Natural killer cell (primary cell): ENCODE measurements around the gene GNAI3. TPM values are rescaled to one million over a fixed set of nuclear protein-coding genes. Genes with fewer than 3 reads are reported as not detected.
A peak's percentile ranks its signal among the peaks of the same experiment; 100 is the strongest.

ENCODE experiments used
- ATAC-seq, 3 donors: fragments of 150-1000 bp in 2 of 3; fragments of 200-7000 bp in 1 of 3; cut with Tn5 transposase; 1 replicate in 1 of 3; 2 replicates in 2 of 3; pipeline ENCODE4 v1.10.0; 2021; ENCODE audit warnings: mild to moderate bottlenecking in 2 of 3, moderate library complexity in 2 of 3
- DNase-seq, 2 donors: peaks; one replicate each; pipeline versions ENCODE4 v3.0.0 to v3.0.0-alpha.2; 2013 to 2021; ENCODE audit warnings: mixed read lengths in 1 of 2
- H3K27ac ChIP-seq: one replicate; pipeline ENCODE4 v1.5.1; 2013; ENCODE audit warnings: mild to moderate bottlenecking, low read length
- H3K27me3 ChIP-seq: one replicate; pipeline ENCODE4 v1.6.1; 2013; ENCODE audit warnings: low read length; ENCODE audit not compliant: control insufficient read depth, insufficient read depth
- H3K36me3 ChIP-seq: one replicate; pipeline ENCODE4 v1.6.1; 2013; ENCODE audit warnings: low read length; ENCODE audit not compliant: control insufficient read depth, insufficient read depth
- H3K4me1 ChIP-seq: one replicate; pipeline ENCODE4 v1.6.1; 2013; ENCODE audit warnings: low read length; ENCODE audit not compliant: control insufficient read depth, insufficient read depth
- H3K4me3 ChIP-seq: one replicate; pipeline ENCODE4 v1.5.1; 2013; ENCODE audit warnings: low read length
- H3K9me3 ChIP-seq: one replicate; pipeline ENCODE4 v1.6.1; 2013; ENCODE audit warnings: low read length; ENCODE audit not compliant: control insufficient read depth, insufficient read depth
- H3K27ac Mint-ChIP-seq, 2 donors: one replicate each; pipeline ENCODE4 v1.8.0; 2022; ENCODE audit warnings: mild to moderate bottlenecking in 2 of 2, mixed read lengths in 2 of 2, moderate library complexity in 1 of 2
- H3K27me3 Mint-ChIP-seq, 2 donors: one replicate each; pipeline ENCODE4 v1.8.0; 2022; ENCODE audit warnings: low read depth in 2 of 2, mixed read lengths in 2 of 2
- H3K36me3 Mint-ChIP-seq: one replicate; pipeline ENCODE4 v1.8.0; 2022; ENCODE audit warnings: mixed read lengths
- H3K4me1 Mint-ChIP-seq, 2 donors: one replicate each; pipeline ENCODE4 v1.8.0; 2022; ENCODE audit warnings: mixed read lengths in 2 of 2
- H3K4me3 Mint-ChIP-seq: one replicate; pipeline ENCODE4 v1.8.0; 2022; ENCODE audit warnings: mild to moderate bottlenecking, moderate library complexity, mixed read lengths
- H3K9me3 Mint-ChIP-seq, 2 donors: one replicate each; pipeline ENCODE4 v1.8.0; 2022; ENCODE audit warnings: mixed read lengths in 2 of 2
- WGBS: methylation state at CpG from one replicate; pipeline ENCODE4 v1.1.7; 2013; ENCODE audit warnings: missing lambda C conversion rate; ENCODE audit not compliant: insufficient coverage; 5-methylcytosine and 5-hydroxymethylcytosine counted together
- intact Hi-C: fragments of 100-400 bp; cut with micrococcal nuclease; formaldehyde crosslinking; loops from one replicate; pipeline ENCODE4 v1.14.2; 2022
- total RNA-seq, 4 donors: library from RNA; stranded (reverse); fragments of 120-200 nt in 1 of 4; gene quantifications; one replicate each; pipeline versions ENCODE4 v1.2.3 to v1.2.4, GENCODE V29; 2013 to 2022
- TF ChIP-seq, protein P1 (sequence below): fragments of 200-600 bp; IDR thresholded peaks from one replicate; pipeline ENCODE4 v1.8.0; 2022; ENCODE audit warnings: antibody characterized with exemption

GNAI3 gene
- total RNA-seq, 3 donors from 2014 or later (not counting 1 experiment from before 2014, with no cell fraction given), result 6.1 to 7.6 (median 6.9) TPM

DNA sequence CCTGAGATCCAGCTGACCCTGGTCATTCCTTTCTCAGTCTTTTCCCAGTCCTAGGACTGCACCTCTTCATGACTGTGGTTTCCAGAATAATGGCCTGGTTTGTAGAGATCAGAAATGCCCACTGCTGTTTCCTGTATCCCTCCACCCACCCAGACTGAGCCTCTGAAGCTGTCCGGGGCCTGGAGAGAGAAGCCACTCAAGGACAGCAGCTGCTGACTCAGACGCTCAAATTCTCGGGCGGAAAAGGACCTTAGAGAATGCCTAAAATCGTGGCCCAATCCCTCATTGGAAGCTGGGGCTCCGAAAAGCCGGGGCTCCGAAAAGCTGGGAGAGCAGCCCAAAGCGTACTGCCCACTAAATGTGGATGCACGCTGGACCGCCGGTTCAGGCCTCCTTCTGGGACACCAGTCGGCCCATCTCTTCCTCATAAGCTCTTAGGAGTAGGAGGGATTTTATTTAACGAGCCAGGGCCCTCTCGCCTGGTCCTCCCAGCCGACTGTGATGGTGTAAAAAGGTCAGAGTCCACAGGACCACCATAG lies 16.5 kb upstream of the GNAI3 start:
- H3K27me3 Mint-ChIP-seq, result peaks cover 0 to 4% of the 10 kb centered on the region in 2 donors
- no peak for DNase-seq
- H3K36me3 Mint-ChIP-seq, result no peaks in the 10 kb centered on the region
- Histone ChIP-seq H3K27me3 (no peaks in the 10 kb centered on the region), H3K9me3 (no peaks in the 10 kb centered on the region), H3K4me1 (peaks cover 14% of the 10 kb centered on the region), H3K27ac (no peak overlapping the region), H3K4me3 (no peak overlapping the region), H3K36me3 (no peaks in the 10 kb centered on the region)
- intact Hi-C loops, result loop anchor here (1.0 to 5.0 kb wide), 7 partner anchors 38 to 705 kb away; partner anchors contain the start of gene CYB561D1
- no peaks in the 10 kb centered on the region for H3K9me3 Mint-ChIP-seq
- H3K4me3 Mint-ChIP-seq, result no peak overlapping the region
- ATAC-seq, result no peak
- peaks cover 7 to 16% of the 10 kb centered on the region in 2 donors for H3K4me1 Mint-ChIP-seq
- TF ChIP-seq, protein P1, sequence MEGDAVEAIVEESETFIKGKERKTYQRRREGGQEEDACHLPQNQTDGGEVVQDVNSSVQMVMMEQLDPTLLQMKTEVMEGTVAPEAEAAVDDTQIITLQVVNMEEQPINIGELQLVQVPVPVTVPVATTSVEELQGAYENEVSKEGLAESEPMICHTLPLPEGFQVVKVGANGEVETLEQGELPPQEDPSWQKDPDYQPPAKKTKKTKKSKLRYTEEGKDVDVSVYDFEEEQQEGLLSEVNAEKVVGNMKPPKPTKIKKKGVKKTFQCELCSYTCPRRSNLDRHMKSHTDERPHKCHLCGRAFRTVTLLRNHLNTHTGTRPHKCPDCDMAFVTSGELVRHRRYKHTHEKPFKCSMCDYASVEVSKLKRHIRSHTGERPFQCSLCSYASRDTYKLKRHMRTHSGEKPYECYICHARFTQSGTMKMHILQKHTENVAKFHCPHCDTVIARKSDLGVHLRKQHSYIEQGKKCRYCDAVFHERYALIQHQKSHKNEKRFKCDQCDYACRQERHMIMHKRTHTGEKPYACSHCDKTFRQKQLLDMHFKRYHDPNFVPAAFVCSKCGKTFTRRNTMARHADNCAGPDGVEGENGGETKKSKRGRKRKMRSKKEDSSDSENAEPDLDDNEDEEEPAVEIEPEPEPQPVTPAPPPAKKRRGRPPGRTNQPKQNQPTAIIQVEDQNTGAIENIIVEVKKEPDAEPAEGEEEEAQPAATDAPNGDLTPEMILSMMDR, result no peak
- WGBS, result 69% methylated on average over 16 of the region's 16 CpGs
- H3K27ac Mint-ChIP-seq, result peak overlapping the region in 1 of 2 donors; percentile 91

GRCh38 chr1:109532365-109533136 lies 15.9 kb upstream of the GNAI3 start:
- H3K4me1 Mint-ChIP-seq, result peaks cover 7 to 16% of the 10 kb centered on the region in 2 donors
- H3K9me3 ChIP-seq, result no peaks in the 10 kb centered on the region
- WGBS, result 13% methylated on average over 12 of the region's 12 CpGs
- H3K4me1 ChIP-seq, result peaks cover 14% of the 10 kb centered on the region
- ATAC-seq (peak; percentile 90 to 92 (median 91)), DNase-seq (peak; percentile 86 to 94)
- H3K27ac Mint-ChIP-seq, result peak overlapping the region; percentile 80 to 91
- H3K4me3 ChIP-seq, result peak overlapping the region; percentile 34
- H3K27me3 ChIP-seq, result no peaks in the 10 kb centered on the region
- peak overlapping the region; percentile 85 for H3K4me3 Mint-ChIP-seq
- TF ChIP-seq, protein P1, result peak; percentile 80
- peak overlapping the region; percentile 70 for H3K27ac ChIP-seq
- intact Hi-C loops, result loop anchor here (1.0 to 5.0 kb wide), 7 partner anchors 38 to 705 kb away; partner anchors contain the start of gene CYB561D1
- H3K36me3 ChIP-seq, result no peaks in the 10 kb centered on the region
- H3K9me3 Mint-ChIP-seq, result no peaks in the 10 kb centered on the region
- H3K36me3 Mint-ChIP-seq, result no peaks in the 10 kb centered on the region
- H3K27me3 Mint-ChIP-seq, result peaks cover 0 to 4% of the 10 kb centered on the region in 2 donors

- Histone ChIP-seq H3K27me3 (no peaks in the 10 kb centered on the region), H3K27ac (no peak overlapping the region), H3K9me3 (no peaks in the 10 kb centered on the region), H3K36me3 (no peaks in the 10 kb centered on the region), H3K4me1 (peaks cover 14% of the 10 kb centered on the region), H3K4me3 (no peak overlapping the region)
- no peaks in the 10 kb centered on the region for H3K9me3 Mint-ChIP-seq
- intact Hi-C loops, result loop anchor here (5.0 kb wide), 1 partner anchor 707 kb away; no protein-coding TSS in a partner anchor
- 94% methylated on average over 1 of the region's 1 CpG for WGBS
- H3K27ac Mint-ChIP-seq, result no peak overlapping the region
- TF ChIP-seq, protein P1, result no peak
- no peak overlapping the region for H3K4me3 Mint-ChIP-seq
- H3K27me3 Mint-ChIP-seq, result no peaks in the 10 kb centered on the region
- ATAC-seq, result no peak
- no peaks in the 10 kb centered on the region for H3K36me3 Mint-ChIP-seq
- H3K4me1 Mint-ChIP-seq, result peaks cover 7 to 16% of the 10 kb centered on the region in 2 donors
- no peak for DNase-seq
Observed at GRCh38 chr1:109534307-109534858, 14.0 kb upstream of the GNAI3 start.
